LNCAP (cell line): ENCODE measurements around the gene STK32C.

Experiments
- CTCF ChIP-seq: fragments of 450-650 bp; IDR thresholded peaks from 2 replicates; pipeline ENCODE4 v1.5.1; 2017; ENCODE audit warnings: mild to moderate bottlenecking

STK32C gene

GRCh38 chr10:132170561-132171361 is 137.0 kb downstream of the STK32C start:
- TF ChIP-seq CTCF: no peak

DNA sequence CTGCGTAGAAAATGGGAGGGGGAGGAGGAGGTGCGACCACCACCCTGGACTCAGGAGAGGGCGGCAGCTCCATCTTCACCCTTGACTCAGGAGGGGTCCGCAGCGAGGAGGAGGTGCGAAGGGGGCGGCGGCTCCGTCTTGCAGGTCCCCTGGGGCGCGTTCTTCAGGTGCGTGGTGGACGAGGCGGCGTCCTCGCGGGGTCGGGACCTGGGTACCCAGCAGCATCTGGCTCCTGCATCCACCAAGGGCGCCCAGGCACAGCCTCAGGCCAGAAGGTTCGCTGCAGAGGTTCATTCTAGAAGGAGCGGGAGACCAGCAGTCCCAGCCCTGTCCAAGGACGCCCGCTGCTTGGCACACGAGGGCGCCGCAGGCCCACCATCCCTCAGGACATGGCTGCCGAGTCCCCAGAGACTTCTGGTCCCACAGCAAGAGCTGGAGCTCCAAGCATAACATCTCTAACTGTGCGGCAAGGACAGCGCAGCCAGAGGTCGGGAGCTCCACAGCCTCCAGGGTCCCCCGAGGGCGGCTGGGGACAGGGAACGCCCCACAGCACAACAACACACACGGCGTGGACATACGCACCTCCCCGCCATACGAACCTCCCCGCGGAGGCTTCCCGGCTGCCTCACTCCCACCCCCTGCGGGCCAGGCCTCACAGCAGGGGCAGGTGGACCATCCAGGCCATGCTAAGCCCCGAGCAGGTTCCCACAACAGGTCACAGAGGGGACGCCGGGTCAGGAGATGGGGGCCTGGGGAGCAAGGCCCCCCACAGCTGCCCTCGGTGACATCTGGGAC is 137.8 kb downstream of the STK32C start:
- TF ChIP-seq CTCF: no peak

GRCh38 chr10:132169031-132169765 is 138.6 kb downstream of the STK32C start:
- no peak for TF ChIP-seq CTCF

DNA sequence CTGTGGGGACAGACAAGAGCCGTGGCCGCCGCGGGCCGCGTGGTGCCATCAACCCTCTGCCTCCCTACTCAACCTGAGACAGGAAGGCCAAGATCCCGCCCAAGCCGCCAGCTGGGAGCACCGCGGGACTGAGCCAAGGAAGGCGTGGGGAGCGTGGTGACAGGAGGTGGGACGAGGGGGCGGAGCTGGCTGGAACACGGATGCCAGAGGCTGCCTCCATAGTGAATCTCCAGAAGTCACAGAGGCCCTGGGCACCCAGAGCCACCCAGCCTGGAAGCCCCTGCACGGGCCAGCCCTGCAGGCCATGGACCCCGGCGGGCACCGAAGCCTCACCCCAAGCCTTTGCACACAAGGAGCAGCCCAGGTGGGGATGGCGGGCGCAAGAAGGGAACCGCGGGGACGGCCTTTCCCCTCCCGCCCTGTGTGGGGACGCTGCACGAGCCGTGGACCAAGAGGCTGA is 139.1 kb downstream of the STK32C start:
- TF ChIP-seq CTCF: no peak

DNA sequence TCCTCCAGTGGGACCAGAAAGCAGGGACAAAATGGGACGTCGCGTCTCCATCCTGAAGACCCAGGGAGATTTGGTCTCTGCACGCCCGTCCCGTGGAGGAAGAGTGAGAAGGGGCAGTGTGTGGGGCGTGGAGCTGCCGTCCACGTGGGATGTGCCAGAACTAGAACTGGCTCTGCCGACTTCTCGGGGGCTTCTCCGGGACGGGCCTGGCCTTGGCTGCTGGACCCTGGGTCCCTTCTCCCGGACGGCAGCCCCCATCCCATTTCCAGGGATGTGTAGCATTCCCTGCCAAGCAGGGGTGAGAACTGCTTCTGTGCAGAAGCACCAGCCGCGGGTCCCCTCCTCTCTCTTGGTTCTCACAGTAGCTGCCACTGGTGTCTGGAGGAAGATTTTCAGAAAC is 139.8 kb downstream of the STK32C start:
- TF ChIP-seq CTCF: no peak

- no peak for TF ChIP-seq CTCF
These were observed 140.6 kb downstream of the STK32C start for GRCh38 chr10:132167041-132167674.
